ENCODE results near the gene PNMT. TPM values are rescaled to one million over a fixed set of nuclear protein-coding genes. Genes with fewer than 3 reads are reported as not detected.
"Not testable (repeated sequence)": the region's sequence is repeated elsewhere in the genome, so short reads cannot be mapped to it uniquely, and the experiment has no call there.

Gene PNMT
- total RNA-seq, 1 donor = not detected

GRCh38 chr17:39711071-39711470 is 42.8 kb downstream of the PNMT start:
- not testable (repeated sequence) for H3K4me3 ChIP-seq (ENCODE audit: low read length); H3K27me3 ChIP-seq (ENCODE audit: insufficient read depth, low read length); H3K9me3 ChIP-seq (ENCODE audit: low read depth, low read length)

DNA sequence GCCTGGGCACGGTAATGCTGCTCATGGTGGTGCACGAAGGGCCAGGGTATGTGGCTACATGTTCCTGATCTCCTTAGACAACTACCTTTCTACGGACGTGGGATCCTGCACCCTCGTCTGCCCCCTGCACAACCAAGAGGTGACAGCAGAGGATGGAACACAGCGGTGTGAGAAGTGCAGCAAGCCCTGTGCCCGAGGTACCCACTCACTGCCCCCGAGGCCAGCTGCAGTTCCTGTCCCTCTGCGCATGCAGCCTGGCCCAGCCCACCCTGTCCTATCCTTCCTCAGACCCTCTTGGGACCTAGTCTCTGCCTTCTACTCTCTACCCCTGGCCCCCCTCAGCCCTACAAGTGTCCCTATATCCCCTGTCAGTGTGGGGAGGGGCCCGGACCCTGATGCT is 43.6 kb downstream of the PNMT start:
- Histone ChIP-seq H3K4me1 (ENCODE audit: insufficient read depth, low read length) (peaks cover 16% of the 10 kb centered on the region), H3K9me3 (ENCODE audit: low read depth, low read length) (no peaks in the 10 kb centered on the region), H3K4me3 (ENCODE audit: low read length) (no peak overlapping the region), H3K27me3 (ENCODE audit: insufficient read depth, low read length) (no peaks in the 10 kb centered on the region)

More at GRCh38 chr17:39711071-39711470, 42.8 kb downstream of the PNMT start:
- peaks cover 23% of the 10 kb centered on the region for H3K4me1 ChIP-seq (ENCODE audit: insufficient read depth, low read length)

DNA sequence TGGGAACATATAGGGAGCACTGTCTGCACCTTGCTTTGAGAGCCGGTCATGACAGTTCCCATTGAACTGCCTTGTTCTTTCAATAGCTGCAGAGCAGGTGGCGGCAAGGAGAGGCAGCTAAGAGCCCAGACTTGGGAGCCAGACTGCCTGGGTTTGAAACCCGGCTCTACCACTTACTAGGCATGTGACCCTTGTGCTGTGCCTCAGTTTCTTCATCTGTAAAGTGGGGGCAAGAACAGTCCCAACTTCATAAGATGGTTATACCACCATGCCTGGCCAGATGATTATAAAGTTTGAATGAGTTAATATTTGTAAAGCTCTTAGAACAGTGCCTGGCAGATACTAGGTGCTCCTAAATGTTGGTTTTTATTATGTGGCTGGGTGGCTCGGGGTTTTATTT is 46.0 kb downstream of the PNMT start:
- no peaks in the 10 kb centered on the region for H3K9me3 ChIP-seq (ENCODE audit: low read depth, low read length)
- H3K27me3 ChIP-seq (ENCODE audit: insufficient read depth, low read length) = no peaks in the 10 kb centered on the region
- H3K4me1 ChIP-seq (ENCODE audit: insufficient read depth, low read length) = no peaks in the 10 kb centered on the region
- no peak overlapping the region for H3K4me3 ChIP-seq (ENCODE audit: low read length)

- Histone ChIP-seq H3K27me3 (ENCODE audit: insufficient read depth, low read length) (no peaks in the 10 kb centered on the region), H3K4me1 (ENCODE audit: insufficient read depth, low read length) (no peaks in the 10 kb centered on the region), H3K4me3 (ENCODE audit: low read length) (no peak overlapping the region), H3K9me3 (ENCODE audit: low read depth, low read length) (no peaks in the 10 kb centered on the region)
These were observed 47.3 kb downstream of the PNMT start for GRCh38 chr17:39715375-39716072.

DNA sequence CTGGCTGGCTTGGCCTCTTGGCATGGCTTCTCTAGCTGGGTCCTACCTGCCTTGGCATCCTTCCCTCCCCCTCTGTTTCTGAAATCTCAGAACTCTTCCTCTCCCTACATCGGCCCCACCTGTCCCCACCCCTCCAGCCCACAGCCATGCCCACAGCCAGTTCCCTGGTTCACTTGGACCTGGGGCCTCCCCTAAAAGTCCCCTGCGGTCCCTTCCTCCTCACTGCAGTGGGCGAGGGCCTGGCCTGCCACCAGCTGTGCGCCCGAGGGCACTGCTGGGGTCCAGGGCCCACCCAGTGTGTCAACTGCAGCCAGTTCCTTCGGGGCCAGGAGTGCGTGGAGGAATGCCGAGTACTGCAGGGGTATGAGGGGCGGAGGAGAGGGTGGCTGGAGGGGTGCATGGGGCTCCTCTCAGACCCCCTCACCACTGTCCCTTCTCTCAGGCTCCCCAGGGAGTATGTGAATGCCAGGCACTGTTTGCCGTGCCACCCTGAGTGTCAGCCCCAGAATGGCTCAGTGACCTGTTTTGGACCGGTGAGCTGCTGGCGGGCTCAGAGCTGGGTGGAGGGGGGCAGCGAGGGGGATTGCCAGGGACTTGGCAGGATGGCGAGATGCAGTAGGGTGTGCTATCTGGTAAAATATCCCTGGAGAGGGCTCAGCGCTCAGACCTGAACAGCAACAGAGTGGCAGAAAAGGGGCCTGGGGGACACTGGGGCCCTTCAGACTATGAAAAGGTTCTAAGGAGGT is 48.0 kb downstream of the PNMT start:
- no peaks in the 10 kb centered on the region for H3K9me3 ChIP-seq (ENCODE audit: low read depth, low read length)
- no peaks in the 10 kb centered on the region for H3K4me1 ChIP-seq (ENCODE audit: insufficient read depth, low read length)

DNA sequence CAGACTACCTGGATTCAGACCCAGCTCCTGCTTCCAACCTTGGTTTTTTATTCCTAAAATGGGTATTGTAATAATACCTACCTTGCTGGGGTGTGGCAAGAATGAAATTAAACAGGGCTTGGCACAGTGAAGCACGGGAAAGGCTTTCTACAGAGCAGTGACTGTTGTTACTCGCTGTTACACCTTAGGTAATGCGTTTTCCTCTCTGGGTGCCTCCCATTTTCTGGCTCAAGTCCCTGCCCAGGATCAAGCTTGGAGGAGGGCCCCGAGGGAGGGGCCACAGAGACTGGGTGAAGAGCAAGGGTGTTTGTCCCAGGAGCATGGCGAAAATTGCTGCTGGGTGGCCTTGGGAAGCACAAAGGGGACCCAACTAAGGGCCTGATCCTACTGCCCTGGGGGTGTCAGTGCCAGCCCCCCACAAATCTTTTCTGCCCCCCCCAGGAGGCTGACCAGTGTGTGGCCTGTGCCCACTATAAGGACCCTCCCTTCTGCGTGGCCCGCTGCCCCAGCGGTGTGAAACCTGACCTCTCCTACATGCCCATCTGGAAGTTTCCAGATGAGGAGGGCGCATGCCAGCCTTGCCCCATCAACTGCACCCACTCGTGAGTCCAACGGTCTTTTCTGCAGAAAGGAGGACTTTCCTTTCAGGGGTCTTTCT is 48.8 kb downstream of the PNMT start:
- no peaks in the 10 kb centered on the region for H3K27me3 ChIP-seq (ENCODE audit: insufficient read depth, low read length)
- no peaks in the 10 kb centered on the region for H3K4me1 ChIP-seq (ENCODE audit: insufficient read depth, low read length)
- no peaks in the 10 kb centered on the region for H3K9me3 ChIP-seq (ENCODE audit: low read depth, low read length)
- no peak overlapping the region for H3K4me3 ChIP-seq (ENCODE audit: low read length)

More for the DNA sequence above, 48.0 kb downstream of the PNMT start:
- Histone ChIP-seq H3K4me3 (ENCODE audit: low read length) (no peak overlapping the region), H3K27me3 (ENCODE audit: insufficient read depth, low read length) (no peaks in the 10 kb centered on the region)

- Histone ChIP-seq H3K4me3 (ENCODE audit: low read length) (no peak overlapping the region), H3K4me1 (ENCODE audit: insufficient read depth, low read length) (no peaks in the 10 kb centered on the region), H3K27me3 (ENCODE audit: insufficient read depth, low read length) (no peaks in the 10 kb centered on the region)
These were observed 49.4 kb downstream of the PNMT start for GRCh38 chr17:39717660-39718059.

GRCh38 chr17:39719563-39720355 is 51.5 kb downstream of the PNMT start:
- H3K4me1 ChIP-seq (ENCODE audit: insufficient read depth, low read length) = no peaks in the 10 kb centered on the region
- H3K9me3 ChIP-seq (ENCODE audit: low read depth, low read length) = no peaks in the 10 kb centered on the region
- no peaks in the 10 kb centered on the region for H3K27me3 ChIP-seq (ENCODE audit: insufficient read depth, low read length)
- H3K4me3 ChIP-seq (ENCODE audit: low read length) = no peak overlapping the region

More at GRCh38 chr17:39717660-39718059, 49.4 kb downstream of the PNMT start:
- H3K9me3 ChIP-seq (ENCODE audit: low read depth, low read length) = no peaks in the 10 kb centered on the region

Other genes starting within 250 kb of the PNMT start
- 23.9 TPM for gene MED1, start 217.2 kb upstream of the PNMT start, total RNA-seq
- 91.3 TPM for gene CDK12, start 207.0 kb upstream of the PNMT start, total RNA-seq
- gene NEUROD2, start 60.5 kb upstream of the PNMT start, total RNA-seq = under 0.01 TPM
- gene PPP1R1B, start 41.5 kb upstream of the PNMT start, total RNA-seq = not detected
- 31.8 TPM for gene STARD3, start 31.3 kb upstream of the PNMT start, total RNA-seq
- gene TCAP, start 3.1 kb upstream of the PNMT start, total RNA-seq = 1.0 TPM
- 6.4 TPM for gene PGAP3, start 19.6 kb downstream of the PNMT start, total RNA-seq
- gene ERBB2, start 31.6 kb downstream of the PNMT start, total RNA-seq = 10.2 TPM
- gene MIEN1, start 62.1 kb downstream of the PNMT start, total RNA-seq = 21.6 TPM
- gene GRB7, start 69.5 kb downstream of the PNMT start, total RNA-seq = not detected
- 47.5 TPM for gene IKZF3, start 195.9 kb downstream of the PNMT start, total RNA-seq
- gene ZPBP2, start 199.7 kb downstream of the PNMT start, total RNA-seq = not detected